ENCODE results near the gene IZUMO1R.
"Not testable (repeated sequence)": the region's sequence is repeated elsewhere in the genome, so short reads cannot be mapped to it uniquely, and the experiment has no call there.

The IZUMO1R gene

DNA sequence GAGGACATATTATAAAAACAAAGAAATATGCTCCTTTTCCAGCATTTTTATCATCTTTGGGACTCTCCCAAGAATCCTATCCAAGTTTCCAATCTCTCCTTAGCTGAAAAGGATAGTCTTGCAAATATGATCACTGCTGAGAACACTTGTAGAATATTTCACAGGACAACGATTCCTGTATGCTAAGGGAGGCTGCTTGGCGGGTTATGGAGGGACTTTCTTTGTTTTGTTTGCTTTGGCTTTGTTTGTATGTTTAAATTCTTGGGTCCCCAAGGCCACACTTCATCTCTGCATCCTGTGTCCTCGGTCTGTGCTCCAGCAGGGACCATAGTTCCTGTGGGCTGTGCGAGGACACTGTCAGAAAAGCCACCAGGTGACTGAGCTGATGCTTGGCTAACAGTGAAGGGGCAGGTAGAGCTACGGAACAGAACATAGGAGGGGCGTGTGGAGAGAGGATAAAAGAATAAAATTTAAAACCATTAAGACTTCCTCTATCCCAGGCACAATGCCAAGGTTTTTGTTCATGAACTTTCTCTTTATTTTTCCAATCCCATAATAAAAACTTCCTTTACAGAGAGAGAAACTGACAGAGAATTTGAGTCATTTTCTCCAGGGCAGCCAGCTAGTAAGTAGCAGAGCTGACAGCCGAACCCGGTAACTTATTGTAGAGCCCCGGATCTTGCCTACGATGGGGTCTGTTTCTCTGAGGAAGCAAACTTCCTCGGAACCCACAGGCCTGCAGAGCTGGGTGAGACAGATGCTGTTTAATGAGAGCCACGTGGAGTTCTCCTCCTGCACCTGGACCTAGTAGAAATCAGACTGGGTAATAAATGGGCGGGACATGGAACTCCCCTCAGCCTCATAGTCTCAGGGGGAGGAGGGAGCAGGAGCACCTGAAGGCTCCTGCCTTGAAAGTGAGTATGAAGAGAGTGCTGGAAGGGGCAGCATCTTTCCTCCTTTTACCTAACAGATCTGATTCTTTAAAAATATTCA lies at the start of gene IZUMO1R:
Gene IZUMO1R, plus strand, starts transcription at position 615 of the 993 bp plus-strand sequence. CDS start 1,057 bp downstream, outside the sequence.
- no peak for DNase-seq

- DNase-seq = no peak
These were observed 32.5 kb upstream of the IZUMO1R start for GRCh38 chr11:94271885-94272372.

- DNase-seq = no peak
These were observed 31.6 kb upstream of the IZUMO1R start for GRCh38 chr11:94272738-94273313.

- DNase-seq = no peak
These were observed 28.4 kb upstream of the IZUMO1R start for GRCh38 chr11:94275961-94276360.

GRCh38 chr11:94276943-94277342 lies 27.4 kb upstream of the IZUMO1R start:
- DNase-seq = no peak

GRCh38 chr11:94278207-94278606 lies 26.2 kb upstream of the IZUMO1R start:
- not testable (repeated sequence) for DNase-seq

GRCh38 chr11:94279996-94280395 lies 24.4 kb upstream of the IZUMO1R start:
- DNase-seq = no peak

- DNase-seq = no peak
These were observed 23.1 kb upstream of the IZUMO1R start for GRCh38 chr11:94281324-94281723.

DNA sequence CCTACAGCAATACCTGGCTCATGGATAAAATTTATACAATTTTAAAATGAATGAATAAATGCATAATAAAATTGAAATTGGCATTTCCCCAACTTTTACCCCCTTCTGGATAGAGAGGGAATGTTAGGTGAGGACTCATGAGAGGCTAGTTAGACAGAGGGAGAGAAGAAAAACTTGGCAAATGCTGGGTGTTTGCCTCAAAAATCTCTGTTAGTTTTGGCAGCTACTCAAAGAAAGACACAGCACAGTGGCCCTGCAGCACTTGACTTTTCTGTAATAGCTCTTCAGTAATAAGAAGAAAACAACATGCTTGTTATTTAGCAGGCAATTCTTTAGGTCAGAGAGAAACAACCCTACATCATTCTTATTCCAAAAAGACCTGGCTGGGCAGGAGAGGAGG lies 20.7 kb upstream of the IZUMO1R start:
- no peak for DNase-seq

DNA sequence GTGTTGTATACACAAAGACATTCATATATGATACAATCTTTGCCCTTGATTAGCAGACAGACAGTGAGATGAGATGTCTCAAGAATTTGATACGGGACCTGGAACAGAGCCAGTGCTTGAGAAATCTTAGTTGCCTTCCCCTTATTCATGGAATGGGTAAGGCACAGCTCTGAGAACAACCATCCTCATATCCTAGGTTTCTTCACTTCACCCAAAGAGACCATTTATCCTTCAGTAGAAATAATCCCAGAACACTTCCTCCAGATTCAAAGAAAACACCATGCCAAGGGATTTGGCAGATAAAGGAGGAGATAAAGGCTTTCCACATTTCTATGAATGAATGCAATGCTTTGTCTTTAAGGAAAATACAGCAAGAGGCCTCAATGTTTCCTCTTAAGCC lies 8.8 kb upstream of the IZUMO1R start:
- DNase-seq = no peak

- DNase-seq = no peak
These were observed 6.3 kb upstream of the IZUMO1R start for GRCh38 chr11:94297985-94298576.

GRCh38 chr11:94302776-94303175 lies 1.6 kb upstream of the IZUMO1R start:
- no peak for DNase-seq

DNA sequence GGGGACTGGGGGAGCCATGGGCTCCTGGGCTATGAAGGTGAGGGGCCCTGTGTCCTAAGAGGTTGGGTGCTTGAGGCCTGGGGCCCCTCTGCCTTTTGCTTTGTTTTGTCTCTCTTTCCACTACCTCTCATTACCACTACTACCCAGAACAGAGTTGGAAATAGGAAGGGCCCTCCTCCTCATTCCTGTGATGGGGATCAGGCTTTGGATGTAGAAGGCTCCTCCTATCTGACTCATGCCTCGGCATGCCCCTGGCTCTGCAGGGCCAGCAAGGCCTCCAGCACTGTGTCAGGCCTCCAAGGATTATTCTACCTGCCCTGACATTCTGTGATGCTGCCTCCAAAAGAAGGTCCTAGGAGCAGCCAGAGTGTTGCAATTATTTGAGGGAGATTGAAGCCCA lies 766 bp downstream of the IZUMO1R start:
- no peak for DNase-seq

DNA sequence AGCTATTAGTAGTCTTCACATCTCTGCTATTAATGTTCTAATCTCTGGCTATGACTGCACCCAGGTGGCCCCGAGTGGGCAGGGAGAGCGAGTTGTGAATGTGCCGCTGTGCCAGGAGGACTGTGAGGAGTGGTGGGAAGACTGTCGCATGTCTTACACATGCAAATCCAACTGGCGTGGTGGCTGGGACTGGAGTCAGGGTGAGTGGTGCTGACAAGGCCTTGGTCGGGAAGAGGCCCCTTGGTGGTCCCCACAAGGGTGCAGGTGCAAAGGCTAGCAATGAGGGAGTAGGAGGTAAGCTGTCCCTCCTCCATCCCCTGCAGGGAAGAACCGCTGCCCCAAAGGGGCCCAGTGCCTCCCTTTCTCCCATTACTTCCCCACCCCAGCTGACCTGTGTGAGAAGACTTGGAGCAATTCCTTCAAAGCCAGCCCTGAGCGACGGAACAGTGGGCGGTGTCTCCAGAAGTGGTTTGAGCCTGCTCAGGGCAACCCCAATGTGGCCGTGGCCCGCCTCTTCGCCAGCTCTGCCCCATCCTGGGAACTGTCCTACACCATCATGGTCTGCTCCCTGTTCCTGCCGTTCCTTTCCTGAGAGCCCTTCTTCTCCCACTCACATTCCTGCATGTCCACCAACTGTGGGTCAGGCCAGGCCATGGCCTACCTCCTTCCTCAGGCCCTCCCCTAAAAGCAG lies 2.9 kb downstream of the IZUMO1R start:
- no peak for DNase-seq

- no peak for DNase-seq
These were observed 3.6 kb downstream of the IZUMO1R start for GRCh38 chr11:94308024-94308423.

DNA sequence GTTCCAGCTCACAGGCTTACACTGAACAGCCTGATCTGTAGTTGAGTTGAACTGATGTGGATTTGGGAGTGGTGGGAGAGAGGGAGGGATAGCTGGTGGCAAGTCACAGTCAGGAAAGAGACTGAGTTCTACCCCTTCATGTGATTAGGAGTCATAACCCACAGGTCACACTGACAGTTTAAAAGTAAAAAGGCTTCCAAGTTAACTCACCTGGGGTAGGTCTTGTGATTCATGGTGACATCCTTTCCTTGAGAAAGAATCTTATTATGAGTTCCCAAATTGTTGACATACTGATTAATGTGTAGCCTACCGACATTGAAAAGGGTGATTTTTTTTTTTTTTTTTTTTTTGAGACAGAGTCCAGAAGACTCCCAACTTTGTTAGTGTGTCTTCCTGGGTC lies 5.4 kb downstream of the IZUMO1R start:
- DNase-seq = no peak

DNA sequence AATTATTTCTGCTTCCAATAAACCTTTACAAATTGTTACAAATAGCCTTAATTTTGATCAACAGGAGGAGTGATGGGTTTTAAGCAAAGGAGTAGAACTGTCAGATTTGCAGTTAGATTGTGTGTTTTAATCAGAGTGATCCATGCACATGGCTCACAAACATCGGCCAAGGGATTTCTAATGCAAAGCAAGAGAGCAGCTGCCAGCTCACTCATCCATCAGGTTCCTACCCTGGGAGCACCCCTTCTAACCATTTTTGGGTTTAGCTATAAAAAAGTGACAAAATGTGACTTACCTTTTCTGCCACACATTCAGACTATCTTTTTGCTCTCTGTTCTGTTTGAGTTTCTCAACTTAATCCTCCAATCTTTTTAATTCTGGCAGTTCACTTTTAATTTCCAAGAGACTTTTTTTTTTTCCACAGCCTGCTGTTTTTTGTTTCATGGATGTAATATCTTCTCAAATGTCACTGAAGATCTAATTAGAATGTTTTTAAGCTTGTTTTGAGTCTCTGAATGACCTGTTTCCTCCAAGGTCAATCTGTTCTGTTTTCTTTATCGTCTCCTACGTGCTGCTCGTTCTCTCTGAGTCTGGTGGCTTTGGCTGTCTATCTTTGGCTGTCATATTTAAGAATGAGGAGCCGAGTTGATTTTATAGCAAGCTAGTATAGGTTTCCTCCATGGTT lies 6.0 kb downstream of the IZUMO1R start:
- no peak for DNase-seq

GRCh38 chr11:94312339-94312738 lies 8.0 kb downstream of the IZUMO1R start:
- DNase-seq = no peak

GRCh38 chr11:94314064-94314463 lies 9.7 kb downstream of the IZUMO1R start:
- no peak for DNase-seq

- DNase-seq = no peak
These were observed 11.3 kb downstream of the IZUMO1R start for GRCh38 chr11:94315664-94316063.

- no peak for DNase-seq
These were observed 18.1 kb downstream of the IZUMO1R start for GRCh38 chr11:94322501-94322900.

DNA sequence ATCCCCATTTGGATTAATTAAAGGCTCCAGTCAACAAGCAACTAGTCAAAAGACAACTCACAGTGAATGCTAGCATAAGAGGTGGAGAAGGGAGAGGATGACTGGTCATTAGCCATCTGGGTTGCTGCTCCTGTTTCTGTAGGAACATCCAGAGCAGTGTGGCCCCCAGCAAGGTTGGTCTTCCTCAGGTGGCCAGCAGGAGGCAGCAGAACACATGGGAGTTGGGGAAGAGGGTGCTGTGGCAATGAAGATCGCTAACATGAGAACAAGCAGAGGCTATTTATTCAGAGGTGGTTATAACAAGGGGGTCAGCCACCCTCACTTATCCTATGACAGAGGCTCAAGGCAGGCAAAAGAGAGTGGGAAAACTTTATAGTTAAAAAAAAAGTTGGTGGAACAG lies 21.3 kb downstream of the IZUMO1R start:
- no peak for DNase-seq
